OCI-LY1 (cell line): ENCODE data around the gene TFF3.

ENCODE experiments used
- H2AFZ ChIP-seq: fragments of 200-600 bp; sonication (generic), shearing (Covaris generic); 2 replicates; pipeline ENCODE4 v1.6.0; 2014; ENCODE audit warnings: antibody characterized with exemption, mild to moderate bottlenecking, low read length
- H3F3A ChIP-seq: fragments of 200-600 bp; sonication (generic), shearing (Covaris generic); 2 replicates; pipeline ENCODE4 v1.6.0; 2014; ENCODE audit warnings: mild to moderate bottlenecking, antibody characterized with exemption, low read length, moderate library complexity; ENCODE audit not compliant: insufficient read depth
- H3K27ac ChIP-seq: fragments of 200-600 bp; sonication (generic); 2 replicates; pipeline ENCODE4 v1.5.1; 2014; ENCODE audit warnings: low read length, mixed run types, mild to moderate bottlenecking, low read depth; ENCODE audit not compliant: poor library complexity, severe bottlenecking
- H3K27me3 ChIP-seq: fragments of 200-600 bp; sonication (generic); 2 replicates; pipeline ENCODE4 v1.6.0; 2014; ENCODE audit warnings: antibody characterized with exemption, mild to moderate bottlenecking, low read length, moderate library complexity; ENCODE audit not compliant: insufficient read depth
- H3K36me3 ChIP-seq: fragments of 200-600 bp; sonication (generic); 2 replicates; pipeline ENCODE4 v1.6.1; 2014; ENCODE audit warnings: mild to moderate bottlenecking, antibody characterized with exemption, low read length, moderate library complexity, mixed read lengths; ENCODE audit not compliant: insufficient read depth
- H3K4me1 ChIP-seq: fragments of 200-600 bp; sonication (generic); 2 replicates; pipeline ENCODE4 v1.5.1; 2014; ENCODE audit warnings: mild to moderate bottlenecking, low read length, moderate library complexity; ENCODE audit not compliant: insufficient read depth, severe bottlenecking
- H3K4me2 ChIP-seq: fragments of 200-600 bp; sonication (generic), shearing (Covaris generic); 2 replicates; pipeline ENCODE4 v1.6.1; 2014; ENCODE audit warnings: low read length
- H3K4me3 ChIP-seq: fragments of 200-600 bp; sonication (generic); 2 replicates; pipeline ENCODE4 v1.5.1; 2014; ENCODE audit warnings: low read length, low read depth, mild to moderate bottlenecking, mixed read lengths; ENCODE audit not compliant: poor library complexity, severe bottlenecking
- H3K79me2 ChIP-seq: fragments of 200-600 bp; shearing (Covaris generic); 2 replicates; pipeline ENCODE4 v1.6.1; 2016; ENCODE audit warnings: mixed run types, low read length, mixed read lengths; ENCODE audit not compliant: insufficient read depth
- H3K9ac ChIP-seq: fragments of 200-600 bp; sonication (generic), shearing (Covaris generic); 2 replicates; pipeline ENCODE4 v1.6.1; 2014; ENCODE audit warnings: mild to moderate bottlenecking, low read length, mixed read lengths
- H3K9me2 ChIP-seq: fragments of 200-600 bp; sonication (generic), shearing (Covaris generic); 2 replicates; pipeline ENCODE4 v1.6.1; 2014; ENCODE audit warnings: low read depth, mild to moderate bottlenecking, low read length, mixed read lengths
- H3K9me3 ChIP-seq: fragments of 200-600 bp; shearing (Covaris generic); 2 replicates; pipeline ENCODE4 v1.6.1; 2014; ENCODE audit warnings: low read length, mixed read lengths
- H4K20me1 ChIP-seq: fragments of 200-600 bp; sonication (generic), shearing (Covaris generic); 2 replicates; pipeline ENCODE4 v1.6.0; 2016; ENCODE audit warnings: mild to moderate bottlenecking, low read length; ENCODE audit not compliant: insufficient read depth
- EZH2 ChIP-seq: fragments of 200-600 bp; sonication (generic), shearing (Covaris generic); IDR thresholded peaks from 2 replicates; pipeline ENCODE4 v1.8.0; 2017; ENCODE audit warnings: borderline replicate concordance, mixed run types, mild to moderate bottlenecking, antibody characterized with exemption, low read length, moderate library complexity, mixed read lengths
- TF ChIP-seq, protein P1 (sequence below): fragments of 200-600 bp; sonication (generic), shearing (Covaris generic); IDR thresholded peaks from 2 replicates; pipeline ENCODE4 v1.5.1; 2017; ENCODE audit warnings: mild to moderate bottlenecking, antibody characterized with exemption, low read length, moderate library complexity, mixed read lengths

TFF3 gene

DNA sequence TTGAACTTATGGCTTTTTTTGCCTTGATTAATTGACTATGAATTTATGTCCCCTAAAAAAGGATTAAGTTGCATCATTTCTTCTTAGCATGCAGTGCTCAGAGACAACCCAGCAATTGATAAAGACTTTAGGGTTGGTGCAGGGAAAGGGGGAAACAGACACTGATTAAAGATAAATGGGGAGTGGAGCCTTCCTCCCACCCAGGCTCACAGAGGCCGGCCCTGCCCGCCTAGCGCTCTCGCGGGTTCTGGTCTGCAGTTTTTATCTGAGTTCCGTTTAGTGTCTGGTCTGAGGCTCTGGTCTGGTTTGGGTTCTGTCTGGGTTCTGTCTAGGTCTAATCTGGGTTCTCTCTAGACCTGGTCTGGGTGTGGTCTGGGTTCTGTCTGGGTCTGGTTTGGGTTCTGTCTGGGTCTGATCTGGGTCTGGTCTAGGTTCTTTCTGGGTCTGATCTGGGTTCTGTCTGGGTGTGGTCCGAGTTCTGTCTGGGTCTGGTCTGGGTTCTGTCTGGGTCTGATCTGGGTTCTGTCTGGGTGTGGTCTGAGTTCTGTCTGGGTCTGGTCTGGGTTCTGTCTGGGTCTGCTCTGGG, 48.1 kb downstream of the TFF3 start:
- no peaks in the 10 kb centered on the region for H3K27me3 ChIP-seq
- H4K20me1 ChIP-seq = no peaks in the 10 kb centered on the region
- no peak overlapping the region for H2AFZ ChIP-seq
- no peaks in the 10 kb centered on the region for H3K79me2 ChIP-seq
- H3K36me3 ChIP-seq = no peaks in the 10 kb centered on the region
- no peaks in the 10 kb centered on the region for H3K4me1 ChIP-seq
- no peaks in the 10 kb centered on the region for H3K9me2 ChIP-seq
- no peak overlapping the region for H3K27ac ChIP-seq
- H3F3A ChIP-seq = no peaks in the 10 kb centered on the region
- TF ChIP-seq EZH2 = no peak
- TF ChIP-seq, protein P1, sequence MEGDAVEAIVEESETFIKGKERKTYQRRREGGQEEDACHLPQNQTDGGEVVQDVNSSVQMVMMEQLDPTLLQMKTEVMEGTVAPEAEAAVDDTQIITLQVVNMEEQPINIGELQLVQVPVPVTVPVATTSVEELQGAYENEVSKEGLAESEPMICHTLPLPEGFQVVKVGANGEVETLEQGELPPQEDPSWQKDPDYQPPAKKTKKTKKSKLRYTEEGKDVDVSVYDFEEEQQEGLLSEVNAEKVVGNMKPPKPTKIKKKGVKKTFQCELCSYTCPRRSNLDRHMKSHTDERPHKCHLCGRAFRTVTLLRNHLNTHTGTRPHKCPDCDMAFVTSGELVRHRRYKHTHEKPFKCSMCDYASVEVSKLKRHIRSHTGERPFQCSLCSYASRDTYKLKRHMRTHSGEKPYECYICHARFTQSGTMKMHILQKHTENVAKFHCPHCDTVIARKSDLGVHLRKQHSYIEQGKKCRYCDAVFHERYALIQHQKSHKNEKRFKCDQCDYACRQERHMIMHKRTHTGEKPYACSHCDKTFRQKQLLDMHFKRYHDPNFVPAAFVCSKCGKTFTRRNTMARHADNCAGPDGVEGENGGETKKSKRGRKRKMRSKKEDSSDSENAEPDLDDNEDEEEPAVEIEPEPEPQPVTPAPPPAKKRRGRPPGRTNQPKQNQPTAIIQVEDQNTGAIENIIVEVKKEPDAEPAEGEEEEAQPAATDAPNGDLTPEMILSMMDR = no peak
- H3K4me2 ChIP-seq = no peak overlapping the region
- H3K9me3 ChIP-seq = no peaks in the 10 kb centered on the region
- H3K4me3 ChIP-seq = no peak overlapping the region
- H3K9ac ChIP-seq = no peak overlapping the region

DNA sequence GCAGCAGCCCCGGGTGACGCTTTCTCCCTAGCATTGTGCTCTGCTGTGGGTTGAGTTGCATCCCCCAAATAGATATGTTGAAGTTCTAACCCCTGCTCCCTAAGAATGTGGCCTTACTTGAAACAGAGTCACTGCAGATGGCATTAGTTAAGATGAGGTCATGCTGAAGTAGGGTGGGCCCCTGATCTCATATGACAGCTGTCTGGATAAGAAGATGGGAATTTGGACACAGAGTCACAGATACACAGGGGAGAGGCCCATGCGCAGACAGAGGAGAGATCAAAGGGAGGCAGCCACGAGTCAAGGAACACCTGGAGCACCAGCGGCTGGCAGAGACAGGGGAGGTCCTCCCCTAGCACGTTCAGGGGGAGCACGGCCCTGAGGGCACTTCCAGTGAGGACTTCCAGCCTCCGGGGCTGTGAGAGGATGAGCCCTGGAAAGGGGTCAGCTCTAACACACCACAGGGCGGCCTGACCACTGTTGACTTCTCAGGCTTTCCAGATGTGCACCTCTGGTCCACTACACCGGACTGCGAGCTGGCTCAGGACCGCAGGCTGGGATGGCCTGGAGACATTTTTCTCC, 49.9 kb downstream of the TFF3 start:
- TF ChIP-seq, protein P1 = no peak
- TF ChIP-seq EZH2 = no peak
- no peaks in the 10 kb centered on the region for H3F3A ChIP-seq
- H2AFZ ChIP-seq = no peak overlapping the region
- no peak overlapping the region for H3K4me3 ChIP-seq
- no peaks in the 10 kb centered on the region for H3K27me3 ChIP-seq
- H4K20me1 ChIP-seq = no peaks in the 10 kb centered on the region
- no peaks in the 10 kb centered on the region for H3K79me2 ChIP-seq
- peaks cover 1% of the 10 kb centered on the region for H3K4me1 ChIP-seq
- H3K9ac ChIP-seq = no peak overlapping the region
- no peak overlapping the region for H3K27ac ChIP-seq
- no peak overlapping the region for H3K4me2 ChIP-seq
- no peaks in the 10 kb centered on the region for H3K9me2 ChIP-seq
- H3K36me3 ChIP-seq = no peaks in the 10 kb centered on the region
- H3K9me3 ChIP-seq = no peaks in the 10 kb centered on the region

DNA sequence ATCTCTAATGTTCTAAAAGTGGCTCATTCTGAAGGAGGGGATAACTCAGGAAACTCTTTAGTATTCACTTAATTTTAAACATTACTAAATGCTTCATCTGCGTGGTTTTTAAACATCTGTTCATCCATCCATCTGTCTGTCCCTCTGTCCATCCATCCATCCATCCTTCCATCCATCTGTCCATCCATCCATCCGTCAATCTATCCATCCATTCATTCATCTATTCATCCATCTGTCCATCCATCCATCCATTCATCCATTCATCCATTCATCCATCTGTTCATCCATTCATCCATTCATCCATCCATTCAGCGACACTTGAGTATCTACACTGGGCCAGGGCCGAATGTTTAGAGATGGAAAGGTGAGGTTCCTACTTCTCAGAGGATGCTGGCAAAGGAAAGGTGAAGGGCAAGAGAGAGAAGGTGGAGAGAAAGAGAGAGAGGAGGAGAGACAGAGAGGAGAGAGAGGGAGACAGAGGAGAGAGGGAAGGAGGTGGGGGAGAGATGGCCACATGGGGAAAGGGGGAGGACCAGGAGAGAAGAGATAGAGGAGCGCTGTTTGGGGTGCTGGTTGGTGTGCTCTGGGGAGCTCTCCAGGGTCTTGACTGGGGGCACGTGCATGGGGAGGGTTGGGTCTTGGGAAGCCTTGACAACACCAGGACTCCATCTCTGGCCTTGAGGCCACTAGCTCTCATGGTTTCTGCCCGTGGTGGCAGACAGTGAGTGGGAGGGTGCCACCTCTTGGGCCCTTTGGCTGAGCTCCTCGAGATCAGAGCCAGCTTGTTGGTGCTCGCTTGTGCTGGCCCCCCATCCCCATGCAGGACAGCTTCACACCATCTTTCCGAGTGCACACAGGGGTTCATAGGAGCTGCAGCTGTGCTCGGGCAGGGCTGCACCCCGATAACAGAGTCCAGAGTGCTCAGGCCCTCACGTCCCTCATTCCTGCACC, 50.7 kb downstream of the TFF3 start:
- Histone ChIP-seq H3K9me2 (no peaks in the 10 kb centered on the region), H4K20me1 (no peaks in the 10 kb centered on the region), H2AFZ (no peak overlapping the region), H3K27me3 (no peaks in the 10 kb centered on the region), H3K9ac (no peak overlapping the region), H3K4me3 (no peak overlapping the region), H3K4me2 (no peak overlapping the region), H3K9me3 (no peaks in the 10 kb centered on the region), H3K79me2 (no peaks in the 10 kb centered on the region), H3F3A (no peaks in the 10 kb centered on the region), H3K36me3 (no peaks in the 10 kb centered on the region), H3K4me1 (peaks cover 9% of the 10 kb centered on the region), H3K27ac (no peak overlapping the region)
- TF ChIP-seq, protein P1 = no peak
- no peak for TF ChIP-seq EZH2
